Superior temporal gyrus (tissue), 1 donor: ENCODE measurements around the gene TBC1D21.

ENCODE experiments used
- DNase-seq: peaks from one replicate; pipeline ENCODE4 v3.0.0-alpha.2; 2016; ENCODE audit errors: extremely low spot score

Gene TBC1D21

DNA sequence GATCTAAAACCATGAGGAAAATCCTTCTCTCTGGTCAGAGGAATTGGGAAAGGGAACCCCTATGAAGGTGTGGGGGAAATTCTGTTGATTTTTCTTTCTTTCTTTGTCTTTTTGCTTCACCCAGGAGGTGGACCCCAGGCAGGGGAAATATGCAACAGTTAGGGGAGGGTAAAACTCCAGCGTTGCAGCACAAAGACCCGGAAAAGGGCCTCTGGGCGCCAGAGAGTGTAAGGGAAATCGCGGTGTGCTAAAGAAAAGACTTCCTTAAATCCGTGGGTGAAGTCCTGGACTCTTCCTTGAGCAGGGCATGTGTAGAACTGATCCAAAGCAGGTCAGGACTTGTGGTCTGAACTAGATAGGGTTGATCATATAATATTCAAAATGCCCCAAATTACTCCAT lies 11.1 kb upstream of the TBC1D21 start:
- DNase-seq, result no peak

DNA sequence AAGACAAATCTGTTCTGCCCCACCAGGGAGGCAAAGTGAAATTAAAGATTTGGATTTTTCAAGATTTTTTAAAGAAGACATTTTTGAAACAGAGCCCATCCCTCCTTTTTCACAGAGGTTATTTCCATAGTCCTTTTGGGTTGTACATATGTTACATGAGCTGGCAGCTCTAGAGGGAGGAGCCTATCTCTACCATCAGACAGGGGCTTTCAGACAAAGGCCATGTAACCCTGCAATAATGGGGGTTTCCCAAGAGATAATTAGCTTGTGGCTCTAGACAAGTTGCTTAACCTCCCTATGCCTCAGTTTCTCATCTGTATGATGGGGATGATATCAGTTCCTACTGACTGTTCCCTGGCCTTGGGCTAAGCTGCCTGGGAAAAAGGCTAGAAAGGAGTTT lies 8.0 kb upstream of the TBC1D21 start:
- no peak for DNase-seq

GRCh38 chr15:73865904-73866303 lies 7.5 kb upstream of the TBC1D21 start:
- no peak for DNase-seq

DNA sequence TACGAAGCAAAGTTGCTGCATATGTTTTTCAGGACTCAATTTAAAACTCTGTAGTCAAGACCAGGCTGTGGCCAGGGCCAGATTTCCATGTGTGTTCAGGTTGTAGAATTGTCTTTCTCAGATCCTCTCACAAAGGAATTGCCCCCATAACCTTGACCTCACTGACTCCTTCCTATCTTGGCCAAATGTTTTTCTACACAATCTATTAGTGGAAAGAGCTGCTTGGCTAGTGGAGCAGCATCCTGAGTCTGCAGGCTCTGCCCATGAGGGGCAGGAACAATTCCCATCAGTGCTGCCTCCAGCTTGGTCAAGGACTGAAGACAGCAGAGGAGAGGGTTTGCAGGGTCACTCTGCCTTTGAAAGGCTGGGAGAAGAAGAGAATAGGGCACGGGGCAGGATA lies 6.9 kb upstream of the TBC1D21 start:
- DNase-seq, result no peak

DNA sequence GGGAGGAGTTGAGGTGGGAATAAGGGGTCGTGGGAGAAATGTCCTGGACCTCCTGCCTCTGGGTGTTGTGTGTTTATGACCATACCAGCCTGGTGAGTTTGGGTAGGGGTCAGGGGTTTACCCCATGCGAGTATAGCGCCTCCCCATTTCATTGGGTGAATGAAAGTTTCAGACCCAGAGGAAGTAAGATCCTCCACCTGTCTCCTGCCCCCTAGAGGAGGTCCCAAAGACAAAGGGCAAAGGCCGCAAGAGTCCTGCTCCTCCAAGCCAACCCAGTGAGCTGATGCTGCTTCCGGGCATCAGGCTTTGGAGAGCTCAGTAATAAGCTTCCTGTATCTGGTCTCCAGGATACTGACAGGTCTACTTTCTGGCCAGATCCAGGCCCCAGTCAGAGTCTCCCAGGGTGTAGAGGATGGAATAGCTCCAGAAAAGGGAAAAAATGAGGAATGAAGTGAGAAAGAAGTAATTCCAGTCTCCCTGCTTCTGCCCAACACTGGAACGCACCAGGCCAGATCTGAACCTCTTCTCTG lies 6.4 kb upstream of the TBC1D21 start:
- DNase-seq, result no peak

- no peak for DNase-seq
Observed at GRCh38 chr15:73867426-73867825, 5.9 kb upstream of the TBC1D21 start.

GRCh38 chr15:73867956-73868355 lies 5.4 kb upstream of the TBC1D21 start:
- no peak for DNase-seq

- no peak for DNase-seq
Observed at GRCh38 chr15:73869216-73869995, 4.0 kb upstream of the TBC1D21 start.

- no peak for DNase-seq
Observed at GRCh38 chr15:73870700-73871408, 2.5 kb upstream of the TBC1D21 start.

DNA sequence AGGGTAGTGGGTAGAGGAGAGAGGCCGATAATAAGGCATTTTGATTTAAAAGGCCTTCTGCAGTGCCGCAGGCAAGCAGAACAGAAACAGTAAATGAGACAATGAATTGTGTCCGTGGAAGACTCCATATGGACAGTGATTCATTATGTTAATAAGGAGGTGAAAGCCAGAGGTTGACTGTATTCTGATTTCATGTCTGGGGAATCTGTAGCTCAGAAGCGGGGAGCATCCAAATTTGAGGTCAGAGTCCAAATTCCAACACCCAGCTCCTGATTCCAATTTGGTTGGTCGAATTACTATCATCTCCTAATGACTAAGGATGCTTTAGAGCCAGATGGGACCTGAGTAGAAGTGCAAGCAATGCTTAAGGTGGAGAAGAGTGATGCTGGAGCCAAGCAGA lies 1.0 kb upstream of the TBC1D21 start:
- DNase-seq, result no peak

- DNase-seq, result peak; percentile 41
Observed at GRCh38 chr15:73873889-73874511, 636 bp downstream of the TBC1D21 start.

- DNase-seq, result no peak
Observed at GRCh38 chr15:73879426-73879825, 6.1 kb downstream of the TBC1D21 start.

GRCh38 chr15:73881579-73882320 lies 8.4 kb downstream of the TBC1D21 start:
- no peak for DNase-seq

- no peak for DNase-seq
Observed at GRCh38 chr15:73882761-73883419, 9.5 kb downstream of the TBC1D21 start.

- no peak for DNase-seq
Observed at GRCh38 chr15:73884159-73884558, 10.8 kb downstream of the TBC1D21 start.

GRCh38 chr15:73885954-73886700 lies 12.8 kb downstream of the TBC1D21 start:
- no peak for DNase-seq

GRCh38 chr15:73886717-73887345 lies 13.5 kb downstream of the TBC1D21 start:
- DNase-seq, result no peak

GRCh38 chr15:73887481-73887880 lies 14.1 kb downstream of the TBC1D21 start:
- DNase-seq, result no peak

DNA sequence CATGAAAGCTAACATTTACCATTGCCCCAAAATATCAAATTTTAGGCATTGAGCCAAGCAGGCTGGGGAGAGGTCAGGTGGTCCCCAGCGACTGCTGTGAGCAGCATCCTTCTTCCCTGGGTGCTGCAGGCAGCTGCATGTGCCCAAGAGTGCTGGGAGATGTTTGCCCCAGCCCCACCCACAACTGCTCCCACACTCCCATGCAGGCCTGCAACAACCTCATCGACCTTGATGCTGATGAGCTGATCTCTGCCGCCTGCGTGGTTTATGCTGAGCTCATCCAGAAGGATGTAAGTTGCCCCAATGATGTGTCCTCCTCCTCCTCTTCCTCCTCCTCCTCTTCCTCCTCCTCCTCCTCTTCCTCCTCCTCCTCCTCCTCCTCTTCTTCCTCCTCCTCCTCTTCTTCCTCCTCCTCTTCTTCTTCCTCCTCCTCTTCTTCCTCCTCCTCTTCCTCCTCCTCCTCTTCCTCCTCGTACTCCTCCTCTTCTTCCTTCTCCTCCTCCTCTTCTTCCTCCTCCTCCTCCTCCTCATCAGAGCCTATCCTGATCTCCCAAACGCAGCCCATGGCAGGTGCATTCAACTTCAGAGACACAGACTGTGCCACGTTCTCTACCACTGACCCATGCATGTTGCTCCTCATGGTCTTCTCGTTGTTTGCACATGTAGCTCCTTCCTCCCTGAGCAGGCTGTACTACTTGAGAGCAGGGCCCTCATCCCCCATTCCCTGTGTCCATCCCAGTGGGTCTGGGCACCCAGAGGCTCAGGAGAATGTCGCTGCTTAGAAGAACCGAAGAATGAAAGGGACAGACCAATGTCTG lies 15.1 kb downstream of the TBC1D21 start:
- DNase-seq, result no peak
